HG02870 (cell line): Measurements from ENCODE around the gene E2F4.
A peak's percentile ranks its signal among the peaks of the same experiment; 100 is the strongest.

Experiments
- ATAC-seq: cut with Tn5 transposase; IDR thresholded peaks from one replicate; pipeline ENCODE4 v1.9.1; 2021; ENCODE audit warnings: mild to moderate bottlenecking, moderate library complexity; ENCODE audit not compliant: unreplicated experiment

The E2F4 gene

GRCh38 chr16:67173808-67174705 lies 17.9 kb upstream of the E2F4 start:
- ATAC-seq = no peak

GRCh38 chr16:67174706-67175231 lies 17.2 kb upstream of the E2F4 start:
- ATAC-seq = no peak

GRCh38 chr16:67176662-67177061 lies 15.3 kb upstream of the E2F4 start:
- ATAC-seq = no peak

- no peak for ATAC-seq
Measured at GRCh38 chr16:67177743-67178699, 13.9 kb upstream of the E2F4 start.

- no peak for ATAC-seq
Measured at GRCh38 chr16:67179421-67180080, 12.4 kb upstream of the E2F4 start.

GRCh38 chr16:67180166-67180565 lies 11.8 kb upstream of the E2F4 start:
- ATAC-seq = no peak

GRCh38 chr16:67181346-67181745 lies 10.6 kb upstream of the E2F4 start:
- no peak for ATAC-seq

GRCh38 chr16:67182288-67182687 lies 9.7 kb upstream of the E2F4 start:
- no peak for ATAC-seq

- ATAC-seq = no peak
Measured at GRCh38 chr16:67183284-67183626, 8.7 kb upstream of the E2F4 start.

GRCh38 chr16:67183627-67184452 lies 8.1 kb upstream of the E2F4 start, which contains the start of gene MATCAP1:
TSS of gene MATCAP1 (minus strand) at chr16:67183963. CDS start at chr16:67180610, 3,353 bp downstream.
- peak; percentile 96 for ATAC-seq

- ATAC-seq = no peak
Measured at GRCh38 chr16:67184453-67184994, 7.4 kb upstream of the E2F4 start.

GRCh38 chr16:67184995-67185650 lies 6.8 kb upstream of the E2F4 start:
- no peak for ATAC-seq

- no peak for ATAC-seq
Measured at GRCh38 chr16:67185651-67186134, 6.3 kb upstream of the E2F4 start.

- ATAC-seq = no peak
Measured at GRCh38 chr16:67186550-67186950, 5.4 kb upstream of the E2F4 start.

- no peak for ATAC-seq
Measured at GRCh38 chr16:67187175-67187890, 4.6 kb upstream of the E2F4 start.

GRCh38 chr16:67188323-67188722 lies 3.6 kb upstream of the E2F4 start:
- no peak for ATAC-seq

GRCh38 chr16:67188798-67189197 lies 3.2 kb upstream of the E2F4 start:
- ATAC-seq = no peak

GRCh38 chr16:67190041-67190440 lies 1.9 kb upstream of the E2F4 start, which contains the start of gene EXOC3L1:
TSS of gene EXOC3L1 (minus strand) at chr16:67190136. CDS start at chr16:67189676, 460 bp downstream.
- no peak for ATAC-seq
